ELF-1 (cell line): ENCODE measurements around the gene POGZ.

Source experiments
- DNase-seq: peaks from one replicate; pipeline ENCODE4 v3.0.0-alpha.2; 2016; ENCODE audit warnings: low read depth, low spot score

The POGZ gene, protein sequence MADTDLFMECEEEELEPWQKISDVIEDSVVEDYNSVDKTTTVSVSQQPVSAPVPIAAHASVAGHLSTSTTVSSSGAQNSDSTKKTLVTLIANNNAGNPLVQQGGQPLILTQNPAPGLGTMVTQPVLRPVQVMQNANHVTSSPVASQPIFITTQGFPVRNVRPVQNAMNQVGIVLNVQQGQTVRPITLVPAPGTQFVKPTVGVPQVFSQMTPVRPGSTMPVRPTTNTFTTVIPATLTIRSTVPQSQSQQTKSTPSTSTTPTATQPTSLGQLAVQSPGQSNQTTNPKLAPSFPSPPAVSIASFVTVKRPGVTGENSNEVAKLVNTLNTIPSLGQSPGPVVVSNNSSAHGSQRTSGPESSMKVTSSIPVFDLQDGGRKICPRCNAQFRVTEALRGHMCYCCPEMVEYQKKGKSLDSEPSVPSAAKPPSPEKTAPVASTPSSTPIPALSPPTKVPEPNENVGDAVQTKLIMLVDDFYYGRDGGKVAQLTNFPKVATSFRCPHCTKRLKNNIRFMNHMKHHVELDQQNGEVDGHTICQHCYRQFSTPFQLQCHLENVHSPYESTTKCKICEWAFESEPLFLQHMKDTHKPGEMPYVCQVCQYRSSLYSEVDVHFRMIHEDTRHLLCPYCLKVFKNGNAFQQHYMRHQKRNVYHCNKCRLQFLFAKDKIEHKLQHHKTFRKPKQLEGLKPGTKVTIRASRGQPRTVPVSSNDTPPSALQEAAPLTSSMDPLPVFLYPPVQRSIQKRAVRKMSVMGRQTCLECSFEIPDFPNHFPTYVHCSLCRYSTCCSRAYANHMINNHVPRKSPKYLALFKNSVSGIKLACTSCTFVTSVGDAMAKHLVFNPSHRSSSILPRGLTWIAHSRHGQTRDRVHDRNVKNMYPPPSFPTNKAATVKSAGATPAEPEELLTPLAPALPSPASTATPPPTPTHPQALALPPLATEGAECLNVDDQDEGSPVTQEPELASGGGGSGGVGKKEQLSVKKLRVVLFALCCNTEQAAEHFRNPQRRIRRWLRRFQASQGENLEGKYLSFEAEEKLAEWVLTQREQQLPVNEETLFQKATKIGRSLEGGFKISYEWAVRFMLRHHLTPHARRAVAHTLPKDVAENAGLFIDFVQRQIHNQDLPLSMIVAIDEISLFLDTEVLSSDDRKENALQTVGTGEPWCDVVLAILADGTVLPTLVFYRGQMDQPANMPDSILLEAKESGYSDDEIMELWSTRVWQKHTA (N-terminal part only)

GRCh38 chr1:151459331-151460046 is at the start of gene POGZ:
Gene POGZ, minus strand, starts transcription at chr1:151459494. Its CDS starts 17,290 bp downstream, at chr1:151442204.
- DNase-seq, result peak; percentile 92

DNA sequence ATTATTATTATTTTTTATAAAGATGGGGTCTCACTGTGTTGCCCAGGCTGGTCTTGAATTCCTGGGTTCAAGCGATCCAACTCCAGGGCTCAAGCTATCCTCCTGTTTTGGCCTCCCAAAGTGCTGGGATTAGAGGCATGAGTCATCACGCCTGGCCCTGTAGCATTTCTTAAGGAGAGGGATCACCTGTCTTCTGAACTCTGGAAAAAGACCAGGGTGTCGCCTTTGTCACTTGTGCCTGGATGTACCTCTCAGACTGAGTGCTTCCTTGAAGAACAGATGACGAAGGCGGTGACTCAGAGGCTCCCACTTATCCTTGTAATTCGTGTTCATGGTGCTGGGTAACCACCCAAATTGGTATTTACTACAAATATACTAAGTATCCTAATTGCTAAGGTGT is 49.5 kb upstream of the POGZ start:
- peak; percentile 74 for DNase-seq

DNA sequence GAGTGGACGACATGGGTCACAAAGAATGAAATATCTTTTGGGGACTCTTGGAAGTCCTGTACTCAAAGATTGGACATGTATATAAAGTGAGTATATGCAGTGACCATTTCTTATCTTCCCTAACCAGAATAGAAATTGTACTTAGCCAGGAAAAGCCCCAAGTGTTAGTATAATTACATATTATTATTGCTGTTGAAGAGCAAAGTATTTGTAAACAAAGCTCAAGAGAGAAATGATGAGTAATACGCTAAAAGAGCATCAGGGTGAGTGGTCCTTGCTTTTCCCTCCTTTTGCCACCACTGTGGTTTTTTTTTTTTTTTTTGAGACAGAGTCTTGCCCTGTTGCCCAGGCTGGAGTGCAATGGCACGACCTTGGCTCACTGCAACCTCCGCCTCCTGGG is 45.5 kb upstream of the POGZ start:
- DNase-seq, result no peak

- DNase-seq, result no peak
Observed at GRCh38 chr1:151504252-151504651, 45.0 kb upstream of the POGZ start.

- peak; percentile 33 for DNase-seq
Observed at GRCh38 chr1:151502859-151503780, 43.8 kb upstream of the POGZ start.

- DNase-seq, result no peak
Observed at GRCh38 chr1:151502035-151502700, 42.9 kb upstream of the POGZ start.

DNA sequence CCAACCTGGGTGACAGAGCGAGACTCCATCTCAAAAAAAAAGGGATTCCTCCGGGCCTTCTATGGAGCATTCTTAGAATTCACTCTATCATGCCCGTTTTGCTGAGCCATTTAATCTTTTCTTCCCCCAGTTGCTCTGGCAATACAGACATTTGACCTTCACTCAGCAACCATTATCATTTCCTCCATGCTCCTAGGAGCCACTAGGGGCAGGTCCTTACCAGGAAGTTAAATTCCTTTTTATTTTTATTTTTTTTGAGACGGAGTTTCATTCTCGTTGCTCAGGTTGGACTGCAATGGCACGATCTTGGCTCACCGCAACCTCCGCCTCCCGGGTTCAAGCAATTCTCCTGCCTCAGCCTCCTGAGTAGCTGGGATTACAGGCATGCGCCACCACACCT is 42.2 kb upstream of the POGZ start:
- peak; percentile 11 for DNase-seq

DNA sequence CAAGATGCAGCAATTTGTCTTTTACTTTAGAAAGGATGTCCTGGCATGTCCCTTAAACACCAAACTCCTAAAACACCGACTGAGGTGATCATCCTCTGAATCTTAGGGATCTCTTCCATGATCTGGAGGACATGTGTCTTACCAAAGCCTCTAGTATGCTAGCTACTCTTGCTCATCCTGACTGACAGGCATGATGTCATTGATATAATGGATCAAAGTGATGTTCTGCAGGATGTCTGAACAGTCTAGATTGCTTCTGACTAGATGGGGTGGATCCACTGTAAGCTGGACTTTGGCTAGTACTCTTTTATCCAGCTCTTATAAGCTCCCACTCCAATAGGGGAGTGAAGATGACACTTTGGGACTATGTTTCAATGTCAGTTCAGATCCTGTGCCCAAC is 40.6 kb upstream of the POGZ start:
- DNase-seq, result no peak

DNA sequence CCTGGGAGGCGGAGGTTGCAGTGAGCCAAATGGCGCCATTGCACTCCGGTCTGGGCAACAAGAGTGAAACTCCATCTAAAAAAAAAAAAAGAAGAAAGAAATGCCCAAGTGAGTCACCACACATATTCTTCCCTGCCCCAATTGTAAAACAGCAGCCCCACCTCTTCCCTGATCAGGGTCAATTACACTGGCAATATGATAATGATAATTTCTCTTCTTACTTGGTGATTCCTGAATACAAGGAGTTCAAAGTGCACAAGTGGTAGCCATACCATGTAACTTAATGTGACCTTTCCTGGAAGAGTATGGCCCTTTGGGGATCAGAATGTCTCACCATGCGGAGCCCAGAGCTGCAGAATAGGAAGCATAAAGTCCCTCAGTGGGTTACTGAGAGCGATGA is 40.1 kb upstream of the POGZ start:
- no peak for DNase-seq

DNA sequence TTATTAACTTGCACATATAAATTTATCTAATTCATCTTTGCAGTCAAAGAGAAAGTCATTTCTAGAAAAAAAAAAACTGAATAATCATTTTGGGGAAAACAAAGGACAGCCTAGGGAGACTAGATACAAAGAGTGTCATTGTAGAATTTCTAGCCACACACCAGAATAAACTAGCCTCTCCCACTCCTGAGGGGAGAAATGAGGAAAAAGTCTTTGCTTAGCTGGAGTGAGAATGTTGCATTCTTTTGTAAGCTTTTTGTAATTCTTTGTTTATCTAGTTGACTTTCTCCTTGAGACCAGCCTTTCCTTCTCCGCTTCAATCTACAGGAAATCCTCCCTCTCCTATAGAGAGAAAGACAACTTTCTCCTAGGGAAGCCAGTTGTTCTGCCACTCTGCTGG is 36.0 kb upstream of the POGZ start:
- DNase-seq, result no peak

- peak; percentile 56 for DNase-seq
Observed at GRCh38 chr1:151494741-151495281, 35.5 kb upstream of the POGZ start.

DNA sequence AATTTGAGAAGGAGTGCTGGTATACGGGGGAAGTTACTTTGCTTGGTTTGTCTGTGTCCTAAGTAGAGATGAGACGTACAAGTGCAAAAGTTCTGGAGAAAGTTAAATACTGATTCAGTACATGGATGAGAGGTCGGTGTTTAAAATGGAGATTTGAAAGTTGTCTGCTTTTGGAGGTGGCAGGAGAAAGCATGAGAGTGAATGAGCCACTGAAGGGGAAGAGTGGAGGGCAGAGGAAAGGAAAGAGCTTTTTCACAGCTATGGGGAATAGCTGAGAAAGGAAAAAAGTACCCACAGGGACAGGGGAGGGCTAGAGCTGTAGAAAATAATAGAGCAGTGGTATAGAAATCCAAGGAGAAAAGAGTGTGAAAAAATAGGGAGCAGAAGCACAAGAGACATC is 33.7 kb upstream of the POGZ start:
- no peak for DNase-seq

- no peak for DNase-seq
Observed at GRCh38 chr1:151492120-151492519, 32.8 kb upstream of the POGZ start.

DNA sequence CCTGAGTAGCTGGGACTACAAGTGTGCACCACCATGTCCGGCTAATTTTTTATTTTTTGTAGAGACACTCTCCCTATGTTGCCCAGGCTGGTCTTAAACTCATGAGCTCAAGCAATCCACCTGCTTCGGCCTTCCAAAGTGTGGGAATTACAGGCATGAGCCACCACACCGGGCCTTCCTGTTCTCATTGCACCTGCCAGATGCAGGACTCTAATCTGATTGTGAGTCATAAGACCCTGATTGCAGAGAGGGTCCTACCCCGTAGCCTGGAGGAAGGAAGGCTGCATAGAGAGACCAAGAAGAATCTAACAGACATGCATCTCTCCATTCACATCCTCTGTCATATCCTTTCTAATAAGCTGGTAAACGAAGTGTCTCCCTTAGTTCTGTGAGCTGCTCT is 32.3 kb upstream of the POGZ start:
- DNase-seq, result peak; percentile 54

DNA sequence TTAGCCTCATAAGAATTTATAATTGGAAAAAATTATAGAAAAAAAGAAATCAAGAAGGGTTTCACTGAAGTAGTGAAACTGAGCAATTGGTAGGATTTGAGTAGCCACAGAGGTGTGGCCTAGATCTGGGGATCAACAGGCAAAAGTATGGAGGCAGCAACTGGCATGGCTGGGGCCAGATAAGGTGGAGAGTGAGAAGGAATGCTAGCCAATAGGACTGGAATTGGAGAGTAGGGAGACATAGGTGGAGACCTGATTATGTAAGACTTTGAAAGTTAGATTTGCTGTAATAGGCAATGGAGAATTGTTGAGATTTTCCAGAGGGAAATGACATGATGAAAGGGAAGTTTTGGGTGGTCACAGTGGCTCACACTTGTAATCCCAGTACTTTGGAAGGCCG is 27.3 kb upstream of the POGZ start:
- no peak for DNase-seq

DNA sequence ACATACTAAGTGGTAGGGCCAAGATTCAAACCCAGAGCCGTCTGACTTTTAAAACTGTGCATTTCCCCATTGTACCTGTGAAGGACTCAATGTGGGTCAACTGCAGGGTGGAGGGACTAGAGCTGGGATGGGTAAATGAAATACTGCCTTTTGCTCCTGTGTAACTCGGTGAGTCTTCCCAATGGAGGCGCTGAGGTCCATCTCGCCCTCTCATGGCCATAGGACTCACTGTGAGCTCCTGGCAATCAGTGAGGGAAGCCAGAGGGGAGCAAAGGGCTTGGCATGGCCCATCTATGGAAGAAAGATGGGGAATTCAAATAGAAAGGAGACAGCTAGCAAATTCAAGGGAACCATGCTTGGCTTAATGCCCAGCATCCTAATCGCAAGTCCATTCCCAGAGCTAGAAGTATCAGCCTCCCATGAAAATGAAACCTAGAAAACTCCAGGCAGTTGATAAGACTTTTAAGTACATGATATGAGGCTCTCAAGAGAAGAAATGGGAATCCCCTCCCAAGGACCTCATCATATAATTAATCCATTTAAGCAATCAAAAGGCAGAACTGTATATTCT is 26.5 kb upstream of the POGZ start:
- peak; percentile 31 for DNase-seq

DNA sequence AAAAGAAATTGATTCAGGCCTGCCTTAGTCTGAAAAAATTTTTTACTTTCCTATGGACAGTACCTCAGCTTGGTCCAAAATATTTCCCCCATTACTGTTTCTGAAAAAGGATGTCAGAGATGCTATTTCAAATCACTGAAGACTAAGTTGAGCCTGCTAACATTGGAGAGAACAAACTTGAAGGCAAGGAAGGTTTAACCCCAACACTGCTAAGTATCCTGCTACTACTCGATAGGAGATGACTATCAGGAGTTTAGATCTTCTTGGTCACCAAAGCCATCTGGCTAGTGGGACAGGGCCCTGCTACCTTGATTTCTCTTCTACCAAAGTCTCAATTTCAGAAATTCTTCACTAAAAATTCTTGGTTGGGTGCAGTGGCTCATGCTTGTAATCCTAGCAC is 22.7 kb upstream of the POGZ start:
- DNase-seq, result no peak

GRCh38 chr1:151479462-151479861 is 20.2 kb upstream of the POGZ start:
- DNase-seq, result no peak

DNA sequence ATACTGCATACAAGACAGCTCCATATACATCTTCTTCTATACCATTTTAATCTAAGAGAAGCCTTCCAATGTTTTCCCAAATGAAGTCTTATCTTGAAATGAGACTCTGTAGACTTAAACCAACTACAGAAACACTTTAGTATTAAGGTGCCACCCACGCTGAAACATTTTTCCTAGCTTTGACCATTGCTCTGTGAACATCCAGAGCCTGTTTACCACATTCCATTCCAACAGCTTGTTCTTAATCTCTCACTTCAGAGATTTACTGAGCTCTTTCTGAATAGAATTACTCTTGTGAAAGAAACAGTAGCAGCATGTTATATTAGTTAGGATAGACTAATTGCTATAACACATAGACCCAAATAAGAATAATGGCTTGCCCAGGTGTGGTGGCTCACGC is 19.6 kb upstream of the POGZ start:
- no peak for DNase-seq
